ENCODE measurements around the gene C22orf31.

The C22orf31 gene

GRCh38 chr22:29080106-29080975, 18.7 kb upstream of the C22orf31 start:
- no peak for DNase-seq

- no peak for DNase-seq
These were observed 17.7 kb upstream of the C22orf31 start for GRCh38 chr22:29079218-29079901.

- DNase-seq, result no peak
These were observed 17.2 kb upstream of the C22orf31 start for GRCh38 chr22:29078869-29079207.

- no peak for DNase-seq
These were observed 16.6 kb upstream of the C22orf31 start for GRCh38 chr22:29078036-29078868.

- DNase-seq, result no peak
These were observed 12.7 kb upstream of the C22orf31 start for GRCh38 chr22:29074276-29074772.

GRCh38 chr22:29073618-29074275, 12.1 kb upstream of the C22orf31 start:
- DNase-seq, result no peak

- no peak for DNase-seq
These were observed 11.5 kb upstream of the C22orf31 start, which contains the start of gene KREMEN1 for GRCh38 chr22:29072979-29073617. Gene KREMEN1 (plus strand): TSS chr22:29073035. CDS start chr22:29073131, 96 bp downstream.

GRCh38 chr22:29072193-29072978, 10.8 kb upstream of the C22orf31 start:
- peak; percentile 74 for DNase-seq

- no peak for DNase-seq
These were observed 9.8 kb upstream of the C22orf31 start for GRCh38 chr22:29071261-29072045.

GRCh38 chr22:29070490-29070889, 8.9 kb upstream of the C22orf31 start:
- DNase-seq, result no peak

GRCh38 chr22:29069463-29069862, 7.8 kb upstream of the C22orf31 start:
- DNase-seq, result no peak

GRCh38 chr22:29065468-29066190, 4.0 kb upstream of the C22orf31 start:
- no peak for DNase-seq

- no peak for DNase-seq
These were observed 723 bp upstream of the C22orf31 start for GRCh38 chr22:29062286-29062821.

- DNase-seq, result no peak
These were observed 700 bp downstream of the C22orf31 start for GRCh38 chr22:29060931-29061330.

GRCh38 chr22:29060251-29060869, 1.3 kb downstream of the C22orf31 start:
- DNase-seq, result no peak

GRCh38 chr22:29056472-29056871, 5.2 kb downstream of the C22orf31 start:
- no peak for DNase-seq

GRCh38 chr22:29055192-29055830, 6.3 kb downstream of the C22orf31 start:
- DNase-seq, result no peak

- DNase-seq, result no peak
These were observed 7.3 kb downstream of the C22orf31 start for GRCh38 chr22:29054251-29054767.

Measured in T-helper 9 cell (primary cell).